ENCODE data around the gene MYOZ2.
A peak's percentile ranks its signal among the peaks of the same experiment; 100 is the strongest.

MYOZ2 gene

GRCh38 chr4:119135721-119136121 lies at the start of gene MYOZ2:
TSS of gene MYOZ2 (plus strand) at chr4:119135832. CDS start at chr4:119136526, 694 bp downstream.
- DNase-seq (ENCODE audit: low read depth) = no peak

- DNase-seq (ENCODE audit: low read depth) = peak; percentile 28
Observed at GRCh38 chr4:119087121-119087520, 48.5 kb upstream of the MYOZ2 start.

- DNase-seq (ENCODE audit: low read depth) = no peak
Observed at GRCh38 chr4:119087656-119088055, 48.0 kb upstream of the MYOZ2 start.

DNA sequence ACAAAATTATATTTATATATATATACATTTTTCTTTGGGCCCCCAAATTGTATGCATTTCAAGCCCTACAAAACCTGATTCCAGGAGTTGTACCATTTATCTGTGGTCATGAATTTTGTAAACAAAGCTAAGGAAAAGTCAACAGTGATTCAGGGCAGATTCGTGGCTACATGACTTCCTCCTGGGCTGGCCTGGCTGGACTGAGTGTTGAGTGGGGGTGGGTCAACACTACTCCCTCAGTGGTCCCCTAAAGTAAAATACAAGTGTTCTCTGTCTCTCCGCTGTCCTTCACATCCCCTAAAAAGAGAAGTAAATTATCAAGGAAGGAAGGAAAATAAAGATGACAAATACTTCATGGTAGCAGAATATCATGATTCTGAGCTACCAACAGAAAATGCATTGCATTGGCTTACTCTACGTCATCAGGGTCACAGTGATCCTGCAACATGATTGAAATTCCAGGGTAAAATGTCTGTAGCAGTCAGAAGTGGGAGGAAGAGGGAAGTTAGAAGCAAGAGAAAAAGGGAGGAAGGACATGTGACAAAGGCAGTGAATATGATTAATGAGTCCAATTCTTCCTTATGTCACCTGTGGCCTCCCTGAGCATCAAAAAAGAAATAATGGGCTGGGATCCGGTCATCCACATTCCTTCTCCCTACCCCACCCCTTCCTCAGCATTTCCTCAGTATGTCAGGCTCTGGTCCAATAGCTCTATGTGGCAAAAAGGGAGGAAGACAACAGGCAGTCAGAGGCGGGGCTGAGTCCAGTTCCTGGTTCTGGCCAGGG lies 42.4 kb upstream of the MYOZ2 start:
- DNase-seq (ENCODE audit: low read depth) = peak; percentile 49

DNA sequence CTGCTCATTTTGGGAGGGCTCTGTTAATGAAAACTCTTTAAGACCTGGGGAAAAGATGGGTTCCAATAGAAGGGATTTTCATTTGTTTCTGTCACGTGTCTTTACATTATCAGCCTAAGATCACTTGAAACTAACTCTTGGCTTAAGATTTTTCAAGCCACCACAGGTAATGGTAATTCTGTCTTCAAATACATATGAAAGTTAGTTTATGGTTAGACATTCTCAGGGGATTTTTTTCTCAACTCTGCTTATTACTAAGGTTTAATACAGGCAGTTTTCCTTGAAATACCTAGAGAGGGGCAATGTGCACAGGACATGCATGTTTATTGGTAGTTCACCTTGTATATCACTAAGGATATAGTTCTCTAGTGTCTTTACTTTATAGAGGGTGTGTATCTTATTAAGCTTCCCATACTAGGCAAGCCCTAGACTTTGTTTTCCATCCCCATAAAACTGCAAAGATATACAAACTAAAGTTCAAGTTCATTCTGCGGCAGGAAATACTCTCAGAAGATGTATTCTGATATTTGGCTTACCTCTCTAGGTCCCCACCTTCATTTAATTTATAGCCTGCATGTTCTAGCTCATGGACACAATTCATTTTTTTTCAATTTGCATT lies 38.2 kb upstream of the MYOZ2 start:
- no peak for DNase-seq (ENCODE audit: low read depth)

DNA sequence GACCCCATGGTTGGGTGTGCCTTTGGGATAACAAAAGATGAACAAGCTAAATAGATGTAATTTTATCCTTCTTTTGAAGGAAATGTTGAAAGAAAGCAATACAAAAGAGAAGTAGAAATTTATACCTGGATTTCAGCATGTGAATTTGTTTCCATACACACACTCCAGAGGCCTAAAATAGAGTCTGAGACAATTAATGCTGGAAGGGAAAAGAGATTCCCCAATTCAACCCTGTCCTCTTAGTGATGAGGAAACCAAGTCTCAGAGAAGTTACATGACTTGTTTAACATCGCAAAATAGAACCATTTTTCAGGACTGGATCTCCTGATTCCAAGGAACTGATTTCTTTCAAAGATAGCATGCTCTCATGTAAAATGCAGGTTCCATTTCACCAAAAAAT lies 37.3 kb upstream of the MYOZ2 start:
- DNase-seq (ENCODE audit: low read depth) = no peak

DNA sequence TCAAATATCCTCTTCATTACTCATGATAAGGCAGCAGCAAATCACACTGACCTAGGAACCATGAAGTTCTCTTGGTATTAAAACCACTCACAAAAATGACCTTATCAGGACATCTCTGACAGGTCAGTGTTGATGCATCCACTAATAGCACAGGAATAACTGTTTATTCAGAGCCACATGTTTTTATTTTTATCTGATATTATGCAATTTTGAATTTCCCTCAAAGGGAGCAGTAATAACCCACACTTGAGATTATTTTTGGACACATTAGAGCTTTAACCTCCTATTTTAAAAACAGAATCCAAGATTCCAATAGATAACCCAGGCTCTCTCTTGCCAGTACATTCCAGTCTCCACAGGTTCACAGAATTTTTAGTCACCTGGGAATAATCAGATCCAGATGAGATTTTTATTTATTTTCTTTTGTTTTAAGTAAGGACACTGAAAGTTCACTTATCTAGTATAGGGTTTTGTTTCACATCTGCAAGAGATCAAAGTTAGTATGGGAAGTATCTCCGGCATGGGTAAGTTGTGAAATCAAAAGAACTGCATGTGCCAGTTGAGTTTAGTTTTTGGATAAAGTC lies 36.3 kb upstream of the MYOZ2 start:
- DNase-seq (ENCODE audit: low read depth) = peak; percentile 93

DNA sequence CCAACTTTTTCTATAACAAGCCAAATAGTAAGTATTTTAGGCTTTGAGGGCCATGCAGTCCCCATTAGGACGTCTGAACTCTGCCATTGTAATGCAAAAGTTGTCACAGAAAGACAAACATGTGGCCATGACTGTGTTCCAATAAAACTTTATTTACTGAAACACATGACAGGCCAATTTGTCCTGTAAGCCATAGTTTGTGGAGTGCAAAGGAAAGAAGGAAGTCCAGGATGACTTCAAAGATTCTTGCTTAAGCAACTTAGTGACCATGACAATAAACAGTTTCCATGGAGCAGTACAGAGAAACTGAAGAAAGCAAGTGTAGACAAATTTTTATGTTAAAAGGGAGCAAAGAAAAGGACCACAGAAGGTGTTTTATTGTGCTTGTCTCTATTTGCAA lies 35.0 kb upstream of the MYOZ2 start:
- DNase-seq (ENCODE audit: low read depth) = no peak

GRCh38 chr4:119103263-119103662 lies 32.4 kb upstream of the MYOZ2 start:
- DNase-seq (ENCODE audit: low read depth) = peak; percentile 99

DNA sequence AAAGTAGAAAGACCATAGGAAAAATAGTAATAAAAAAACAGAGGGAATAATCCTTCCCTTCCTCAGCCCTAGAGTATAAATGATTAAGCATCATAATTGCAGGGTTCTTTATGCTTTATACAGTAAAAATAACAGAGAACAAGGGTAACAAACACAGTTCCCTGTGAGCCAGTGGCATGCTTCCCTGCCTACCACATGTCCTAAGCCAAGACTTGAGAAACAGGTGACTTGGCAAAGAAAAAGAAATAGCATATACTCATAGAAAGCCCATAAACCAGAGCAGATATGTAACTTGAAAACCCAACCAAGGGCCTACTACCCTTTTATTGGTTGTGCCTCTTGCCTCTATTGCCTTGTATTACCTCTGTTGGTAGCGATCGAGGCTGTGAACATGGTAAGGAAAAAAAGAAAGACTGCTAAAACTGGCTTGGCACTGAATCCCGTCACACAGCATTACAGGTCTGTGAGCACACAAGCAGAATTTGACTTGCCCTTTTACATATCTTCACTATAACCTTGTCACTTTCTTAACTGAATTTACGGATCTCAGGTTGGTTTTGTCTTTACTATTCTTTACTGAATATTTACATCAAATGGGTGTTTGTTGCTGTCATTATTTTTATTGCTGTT lies 30.9 kb upstream of the MYOZ2 start:
- no peak for DNase-seq (ENCODE audit: low read depth)

- peak; percentile 59 for DNase-seq (ENCODE audit: low read depth)
Observed at GRCh38 chr4:119105605-119106004, 30.0 kb upstream of the MYOZ2 start.

GRCh38 chr4:119106036-119107000 lies 29.3 kb upstream of the MYOZ2 start:
- peak; percentile 20 for DNase-seq (ENCODE audit: low read depth)

DNA sequence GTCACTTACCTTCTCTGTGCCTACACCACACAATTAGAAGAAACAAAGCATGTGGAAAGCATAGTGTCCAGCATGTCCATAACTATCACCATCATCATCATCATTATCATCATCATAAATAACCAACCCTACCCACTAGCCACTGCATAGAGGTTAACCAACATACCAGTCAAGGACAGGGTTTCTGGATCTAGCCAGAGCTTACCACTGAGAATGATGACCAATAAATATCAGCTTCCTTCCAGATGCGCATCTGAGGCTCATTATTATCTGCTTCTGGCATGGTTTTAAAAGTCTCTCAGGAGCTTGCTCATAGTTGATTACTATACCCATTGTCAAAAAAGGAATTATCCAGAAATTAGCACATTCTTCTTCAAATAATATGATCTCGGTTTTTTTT lies 25.5 kb upstream of the MYOZ2 start:
- DNase-seq (ENCODE audit: low read depth) = no peak

- no peak for DNase-seq (ENCODE audit: low read depth)
Observed at GRCh38 chr4:119111296-119111695, 24.3 kb upstream of the MYOZ2 start.

DNA sequence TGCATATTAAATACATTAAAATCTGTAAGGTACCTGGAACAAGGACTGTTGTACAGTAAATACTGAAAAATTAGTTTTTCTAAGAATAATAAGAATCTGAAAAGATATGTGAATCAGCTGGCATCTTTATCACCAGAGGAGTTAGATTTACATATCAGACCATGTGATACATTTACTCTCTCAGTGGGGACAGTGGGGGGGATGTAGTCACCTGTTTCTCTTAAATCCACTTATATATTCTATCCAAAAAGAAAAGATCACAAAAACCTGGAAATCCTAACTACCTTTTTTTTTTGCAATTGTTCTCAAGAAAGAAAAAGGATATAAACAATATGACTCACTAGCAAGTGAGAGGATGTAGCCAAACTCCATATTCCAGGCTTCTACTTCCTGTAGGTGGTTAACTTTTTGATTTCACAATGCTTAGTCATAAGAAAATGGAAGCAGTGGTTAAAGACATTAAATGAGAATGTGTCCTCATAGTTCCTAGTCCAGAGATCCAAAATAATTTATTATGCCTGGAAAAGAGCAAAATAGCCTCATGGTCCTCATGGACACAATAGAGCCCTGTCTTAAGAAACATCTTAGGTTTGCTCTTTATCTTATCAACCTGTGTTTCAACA lies 22.5 kb upstream of the MYOZ2 start:
- peak; percentile 96 for DNase-seq (ENCODE audit: low read depth)

- no peak for DNase-seq (ENCODE audit: low read depth)
Observed at GRCh38 chr4:119116021-119116420, 19.6 kb upstream of the MYOZ2 start.

DNA sequence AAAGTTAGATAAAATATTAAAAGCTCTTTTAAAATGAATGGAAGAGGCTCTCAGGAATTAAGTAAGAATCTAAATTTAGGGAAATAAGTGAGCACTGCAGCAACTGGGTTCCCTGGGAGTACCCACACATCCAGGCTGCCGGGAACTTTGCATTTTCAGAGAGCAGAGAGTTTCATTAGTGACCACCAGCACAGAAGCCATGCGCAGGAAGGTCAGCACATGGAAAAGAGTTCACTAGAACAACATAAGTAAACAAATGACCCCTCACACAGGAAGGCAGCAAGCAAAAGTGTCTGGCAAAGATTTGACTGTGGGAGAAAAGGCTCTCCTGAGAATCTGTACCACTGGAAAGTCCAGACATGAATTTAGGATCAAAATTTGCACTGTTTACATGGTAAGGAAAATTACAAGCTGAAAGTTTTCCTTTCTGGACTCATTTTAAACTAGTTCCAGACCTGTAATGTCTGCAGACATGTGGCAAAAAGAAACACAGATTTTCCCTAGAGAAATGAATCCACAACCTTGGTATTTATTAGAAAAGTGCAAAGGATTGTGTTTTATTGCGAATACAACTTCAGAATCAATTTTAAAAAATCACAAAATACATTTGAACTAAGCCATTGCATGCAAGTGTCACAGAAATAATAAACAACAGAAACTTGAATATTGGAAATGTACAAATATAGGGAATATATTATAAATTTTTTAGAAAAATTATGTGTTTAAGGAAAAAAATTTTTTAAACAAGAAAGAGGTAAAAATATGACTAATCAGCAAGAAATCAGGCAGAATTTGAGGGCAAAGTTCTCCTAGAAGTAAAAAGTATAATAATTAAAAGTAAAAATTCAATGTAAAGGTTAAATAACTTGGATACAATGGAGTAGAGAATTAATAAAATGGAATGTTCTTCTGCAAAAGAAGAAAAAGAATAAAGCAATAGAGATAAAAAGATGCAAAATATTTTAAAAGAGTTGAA lies 18.4 kb upstream of the MYOZ2 start:
- DNase-seq (ENCODE audit: low read depth) = no peak

DNA sequence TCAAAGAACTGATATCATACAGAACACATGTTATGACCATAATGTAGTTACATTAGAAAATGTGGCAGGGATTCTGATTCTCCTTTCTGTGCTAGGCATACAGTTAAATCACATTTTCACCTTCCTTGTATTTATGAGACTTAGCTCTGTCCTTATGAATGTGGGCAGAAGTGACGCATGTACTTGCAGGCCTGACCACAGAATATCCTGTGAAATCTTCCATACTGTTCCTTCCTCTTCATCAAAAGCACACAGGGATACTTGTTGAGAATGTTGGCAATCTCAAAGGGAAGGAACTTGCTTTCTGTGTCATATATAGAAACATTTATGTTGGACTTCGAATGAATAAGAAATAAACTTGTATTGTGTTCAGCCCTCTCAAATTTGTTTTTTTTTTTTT lies 17.2 kb upstream of the MYOZ2 start:
- DNase-seq (ENCODE audit: low read depth) = peak; percentile 35

- peak; percentile 63 for DNase-seq (ENCODE audit: low read depth)
Observed at GRCh38 chr4:119124352-119124751, 11.3 kb upstream of the MYOZ2 start.

DNA sequence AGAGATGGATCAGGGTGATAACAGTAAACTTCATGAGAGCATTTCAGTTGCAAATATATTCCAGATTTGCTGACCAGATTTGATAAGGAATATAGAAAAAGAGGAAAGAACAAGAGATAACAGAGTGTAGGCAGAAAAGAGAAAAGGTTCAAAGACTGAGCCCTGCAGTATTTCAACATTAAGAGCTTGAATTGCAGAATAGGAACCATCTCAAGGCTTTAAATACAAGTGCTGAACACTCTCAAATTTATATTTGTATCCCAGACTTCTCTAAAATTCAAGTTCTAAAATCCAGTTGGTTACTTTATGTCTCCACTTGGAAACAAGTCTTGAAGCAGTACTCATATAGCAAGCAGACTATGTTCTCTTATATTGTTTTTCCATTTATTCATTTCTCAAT lies 9.7 kb upstream of the MYOZ2 start:
- DNase-seq (ENCODE audit: low read depth) = no peak

Data from iris pigment epithelial cell (primary cell).